Thoracic aorta (tissue), 2 donors: Measurements from ENCODE around the gene ACO1. TPM values are rescaled to one million over a fixed set of nuclear protein-coding genes. Genes with fewer than 3 reads are reported as not detected.

Experiments
- ATAC-seq: fragments of 150-250 bp; one replicate; pipeline ENCODE4 v1.8.0; 2017; ENCODE audit warnings: low read depth; ENCODE audit not compliant: insufficient number of reproducible peaks, low FRiP score
- DNase-seq: peaks from one replicate; pipeline ENCODE4 v3.0.0-alpha.2; 2020; ENCODE audit warnings: low spot score
- H3K27ac ChIP-seq, 2 donors: fragments of 200-600 bp; sonication (generic); 1 replicate in 1 of 2; 2 replicates in 1 of 2; pipeline ENCODE4 v1.5.1; 2016; ENCODE audit warnings: mild to moderate bottlenecking in 2 of 2, moderate library complexity in 2 of 2
- H3K27me3 ChIP-seq: fragments of 200-600 bp; sonication (generic); replicated peaks from 2 replicates; pipeline ENCODE4 v1.6.0; 2016; ENCODE audit warnings: mild to moderate bottlenecking; ENCODE audit not compliant: insufficient read depth
- H3K36me3 ChIP-seq: fragments of 200-600 bp; sonication (generic); one replicate; pipeline ENCODE4 v1.5.1; 2016
- H3K4me1 ChIP-seq, 2 donors: fragments of 200-600 bp; sonication (generic); 1 replicate in 1 of 2; 2 replicates in 1 of 2; pipeline versions ENCODE4 v1.5.1 to v1.6.0; 2016; ENCODE audit warnings: low read depth in 2 of 2, mild to moderate bottlenecking in 1 of 2; ENCODE audit not compliant: control insufficient read depth in 1 of 2
- H3K4me3 ChIP-seq: fragments of 200-600 bp; sonication (generic); 2 replicates; pipeline ENCODE4 v1.5.1; 2016; ENCODE audit warnings: mild to moderate bottlenecking
- H3K9me3 ChIP-seq: fragments of 200-600 bp; sonication (generic); 2 replicates; pipeline ENCODE4 v1.5.1; 2016
- CTCF ChIP-seq: fragments of 200-600 bp; sonication (generic); IDR thresholded peaks from one replicate; pipeline ENCODE4 v1.5.1; 2019; ENCODE audit warnings: antibody characterized with exemption
- total RNA-seq, 2 donors: library from RNA; depleted of rRNA; stranded (reverse); fragments of >200 nt; gene quantifications; one replicate each; pipeline versions ENCODE4 v1.1.0 to v1.2.3, GENCODE V29; 2016

Gene ACO1
- total RNA-seq, 2 donors from 2014 or later = 28.6 to 32.9 TPM

GRCh38 chr9:32500768-32501167, 116.3 kb downstream of the ACO1 start:
- Histone ChIP-seq H3K36me3 (peaks cover 11% of the 10 kb centered on the region), H3K4me3 (no peak overlapping the region), H3K9me3 (no peaks in the 10 kb centered on the region), H3K27ac (no peak overlapping the region), H3K27me3 (no peaks in the 10 kb centered on the region), H3K4me1 (no peaks in the 10 kb centered on the region)
- TF ChIP-seq CTCF = no peak
- ATAC-seq = no peak
- DNase-seq = no peak

GRCh38 chr9:32501868-32502267, 117.4 kb downstream of the ACO1 start:
- H3K27ac ChIP-seq = no peak overlapping the region
- peaks cover 11% of the 10 kb centered on the region for H3K36me3 ChIP-seq
- DNase-seq (no peak), ATAC-seq (no peak)
- H3K9me3 ChIP-seq = no peaks in the 10 kb centered on the region
- no peaks in the 10 kb centered on the region for H3K27me3 ChIP-seq
- H3K4me1 ChIP-seq = no peaks in the 10 kb centered on the region
- no peak overlapping the region for H3K4me3 ChIP-seq
- TF ChIP-seq CTCF = no peak

GRCh38 chr9:32502464-32502863, 118.0 kb downstream of the ACO1 start:
- no peak for TF ChIP-seq CTCF
- no peak for DNase-seq
- H3K36me3 ChIP-seq = peaks cover 11% of the 10 kb centered on the region

GRCh38 chr9:32503008-32503407, 118.6 kb downstream of the ACO1 start:
- H3K9me3 ChIP-seq = no peaks in the 10 kb centered on the region
- no peak overlapping the region for H3K4me3 ChIP-seq
- H3K4me1 ChIP-seq = no peaks in the 10 kb centered on the region
- ATAC-seq (no peak), DNase-seq (no peak)
- TF ChIP-seq CTCF = no peak
- peaks cover 7% of the 10 kb centered on the region for H3K36me3 ChIP-seq
- H3K27ac ChIP-seq = no peak overlapping the region
- H3K27me3 ChIP-seq = no peaks in the 10 kb centered on the region

More at GRCh38 chr9:32502464-32502863, 118.0 kb downstream of the ACO1 start:
- Histone ChIP-seq H3K27ac (no peak overlapping the region), H3K9me3 (no peaks in the 10 kb centered on the region), H3K4me3 (no peak overlapping the region), H3K4me1 (no peaks in the 10 kb centered on the region), H3K27me3 (no peaks in the 10 kb centered on the region)
- ATAC-seq = no peak

Other genes starting within 250 kb of the ACO1 start
- 10 to 100 TPM; 16.9 to 22.1 TPM for gene RIGI, start 141.6 kb downstream of the ACO1 start, total RNA-seq
- 1 to 10 TPM; 4.1 to 4.6 TPM for gene SMIM27, start 167.7 kb downstream of the ACO1 start, total RNA-seq
- gene TOPORS, start 167.9 kb downstream of the ACO1 start, total RNA-seq = 10 to 100 TPM; 11.8 to 30.8 TPM
- gene NDUFB6, start 188.5 kb downstream of the ACO1 start, total RNA-seq = 10 to 100 TPM; 20.9 to 24.1 TPM